Immature natural killer cell (primary cell): Measurements from ENCODE around the gene YTHDF1. TPM values are rescaled to one million over a fixed set of nuclear protein-coding genes. Genes with fewer than 3 reads are reported as not detected.

Experiments
- DNase-seq, 3 donors: peaks; one replicate each; pipeline ENCODE4 v3.0.0; 2022; ENCODE audit warnings: mixed read lengths in 1 of 3
- H3K27ac Mint-ChIP-seq, 6 donors: one replicate each; pipeline ENCODE4 v1.8.0; 2020; ENCODE audit warnings: mixed read lengths in 6 of 6, mild to moderate bottlenecking in 5 of 6, inconsistent platforms in 4 of 6, moderate library complexity in 3 of 6
- H3K27me3 Mint-ChIP-seq, 3 donors: one replicate each; pipeline ENCODE4 v1.8.0; 2020 to 2021; ENCODE audit warnings: low read depth in 3 of 3, mild to moderate bottlenecking in 3 of 3, mixed read lengths in 3 of 3, moderate library complexity in 3 of 3, inconsistent platforms in 1 of 3
- H3K36me3 Mint-ChIP-seq, 3 donors: one replicate each; pipeline ENCODE4 v1.8.0; 2020; ENCODE audit warnings: mixed read lengths in 3 of 3, inconsistent platforms in 2 of 3, mild to moderate bottlenecking in 2 of 3
- H3K4me1 Mint-ChIP-seq, 2 donors: one replicate each; pipeline ENCODE4 v1.8.0; 2020; ENCODE audit warnings: inconsistent platforms in 2 of 2, mild to moderate bottlenecking in 2 of 2, mixed read lengths in 2 of 2, moderate library complexity in 1 of 2
- H3K4me3 Mint-ChIP-seq, 5 donors: one replicate each; pipeline ENCODE4 v1.8.0; 2020; ENCODE audit warnings: mild to moderate bottlenecking in 5 of 5, mixed read lengths in 5 of 5, inconsistent platforms in 3 of 5, moderate library complexity in 3 of 5
- H3K9me3 Mint-ChIP-seq, 6 donors: one replicate each; pipeline ENCODE4 v1.8.0; 2020; ENCODE audit warnings: mild to moderate bottlenecking in 6 of 6, mixed read lengths in 6 of 6, inconsistent platforms in 4 of 6, moderate library complexity in 3 of 6
- polyA plus RNA-seq, 3 donors: library from polyadenylated mRNA; unstranded; fragments of 300-500 nt; fragmentation: Illumina TruSeq; gene quantifications; one replicate each; pipeline ENCODE4 v1.2.3, GENCODE V29; 2021

The YTHDF1 gene
- polyA plus RNA-seq, 3 donors from 2014 or later: 22.6 to 30.7 (median 24.1) TPM

- H3K36me3 Mint-ChIP-seq: no peaks in the 10 kb centered on the region
- H3K4me1 Mint-ChIP-seq: peaks cover 0 to 12% of the 10 kb centered on the region in 2 donors
- peaks cover 9 to 14% (median 11%) of the 10 kb centered on the region in 3 donors for H3K27me3 Mint-ChIP-seq
- peak overlapping the region in 2 of 5 donors; percentile 51 to 69 for H3K4me3 Mint-ChIP-seq
- H3K27ac Mint-ChIP-seq: no peak overlapping the region
- DNase-seq: no peak
- H3K9me3 Mint-ChIP-seq: no peaks in the 10 kb centered on the region
Measured at GRCh38 chr20:63177785-63178445, 38.0 kb downstream of the YTHDF1 start.

- H3K27ac Mint-ChIP-seq: no peak overlapping the region
- H3K27me3 Mint-ChIP-seq: peaks cover 9 to 14% (median 11%) of the 10 kb centered on the region in 3 donors
- no peaks in the 10 kb centered on the region for H3K9me3 Mint-ChIP-seq
- H3K36me3 Mint-ChIP-seq: no peaks in the 10 kb centered on the region
- H3K4me1 Mint-ChIP-seq: peaks cover 0 to 12% of the 10 kb centered on the region in 2 donors
- no peak for DNase-seq
- peak overlapping the region in 2 of 5 donors; percentile 29 to 40 for H3K4me3 Mint-ChIP-seq
Measured at GRCh38 chr20:63177134-63177784, 38.7 kb downstream of the YTHDF1 start.

- no peak overlapping the region for H3K27ac Mint-ChIP-seq
- no peaks in the 10 kb centered on the region for H3K36me3 Mint-ChIP-seq
- DNase-seq: no peak
- H3K4me1 Mint-ChIP-seq: peaks cover 0 to 12% of the 10 kb centered on the region in 2 donors
- peak overlapping the region; percentile 30 to 73 (median 48) for H3K4me3 Mint-ChIP-seq
- H3K27me3 Mint-ChIP-seq: peaks cover 9 to 17% (median 11%) of the 10 kb centered on the region in 3 donors
- no peaks in the 10 kb centered on the region for H3K9me3 Mint-ChIP-seq
Measured at GRCh38 chr20:63176427-63177133, 39.4 kb downstream of the YTHDF1 start.

GRCh38 chr20:63176034-63176426 lies 39.9 kb downstream of the YTHDF1 start:
- H3K9me3 Mint-ChIP-seq: no peaks in the 10 kb centered on the region
- peaks cover 9 to 18% (median 12%) of the 10 kb centered on the region in 3 donors for H3K27me3 Mint-ChIP-seq
- no peaks in the 10 kb centered on the region for H3K36me3 Mint-ChIP-seq
- no peak for DNase-seq
- H3K4me3 Mint-ChIP-seq: peak overlapping the region; percentile 30 to 73 (median 48)
- no peak overlapping the region for H3K27ac Mint-ChIP-seq
- H3K4me1 Mint-ChIP-seq: peaks cover 0 to 12% of the 10 kb centered on the region in 2 donors

GRCh38 chr20:63175038-63175895 lies 40.7 kb downstream of the YTHDF1 start:
- Mint-ChIP-seq H3K36me3 (no peaks in the 10 kb centered on the region), H3K4me3 (no peak overlapping the region), H3K27me3 (peaks cover 9 to 14% (median 13%) of the 10 kb centered on the region in 3 donors), H3K9me3 (no peaks in the 10 kb centered on the region), H3K4me1 (peaks cover 0 to 12% of the 10 kb centered on the region in 2 donors), H3K27ac (no peak overlapping the region)
- DNase-seq: no peak

- no peaks in the 10 kb centered on the region for H3K9me3 Mint-ChIP-seq
- no peak overlapping the region for H3K27ac Mint-ChIP-seq
- no peaks in the 10 kb centered on the region for H3K36me3 Mint-ChIP-seq
- peaks cover 7 to 15% (median 8%) of the 10 kb centered on the region in 3 donors for H3K27me3 Mint-ChIP-seq
- no peak for DNase-seq
- H3K4me1 Mint-ChIP-seq: peaks cover 0 to 9% of the 10 kb centered on the region in 2 donors
- H3K4me3 Mint-ChIP-seq: no peak overlapping the region
Measured at GRCh38 chr20:63174309-63175037, 41.5 kb downstream of the YTHDF1 start.

GRCh38 chr20:63173552-63174191 lies 42.3 kb downstream of the YTHDF1 start:
- Mint-ChIP-seq H3K4me3 (no peak overlapping the region), H3K4me1 (peaks cover 0 to 7% of the 10 kb centered on the region in 2 donors), H3K36me3 (no peaks in the 10 kb centered on the region), H3K9me3 (no peaks in the 10 kb centered on the region), H3K27ac (no peak overlapping the region), H3K27me3 (peaks cover 3 to 15% (median 8%) of the 10 kb centered on the region in 3 donors)
- no peak for DNase-seq

- peaks cover 3 to 15% (median 6%) of the 10 kb centered on the region in 3 donors for H3K27me3 Mint-ChIP-seq
- no peaks in the 10 kb centered on the region for H3K36me3 Mint-ChIP-seq
- no peak overlapping the region for H3K27ac Mint-ChIP-seq
- DNase-seq: no peak
- H3K4me1 Mint-ChIP-seq: peaks cover 0 to 6% of the 10 kb centered on the region in 2 donors
- H3K9me3 Mint-ChIP-seq: no peaks in the 10 kb centered on the region
- H3K4me3 Mint-ChIP-seq: no peak overlapping the region
Measured at GRCh38 chr20:63172726-63173125, 43.2 kb downstream of the YTHDF1 start.

GRCh38 chr20:63171991-63172390 lies 43.9 kb downstream of the YTHDF1 start:
- Mint-ChIP-seq H3K36me3 (no peaks in the 10 kb centered on the region), H3K27ac (no peak overlapping the region), H3K4me1 (peaks cover 0 to 6% of the 10 kb centered on the region in 2 donors), H3K4me3 (no peak overlapping the region), H3K27me3 (peaks cover 3 to 15% (median 6%) of the 10 kb centered on the region in 3 donors), H3K9me3 (no peaks in the 10 kb centered on the region)
- DNase-seq: no peak

GRCh38 chr20:63169681-63170080 lies 46.2 kb downstream of the YTHDF1 start:
- no peaks in the 10 kb centered on the region for H3K9me3 Mint-ChIP-seq
- no peak overlapping the region for H3K4me3 Mint-ChIP-seq
- H3K36me3 Mint-ChIP-seq: no peaks in the 10 kb centered on the region
- no peak overlapping the region for H3K27ac Mint-ChIP-seq
- H3K4me1 Mint-ChIP-seq: no peaks in the 10 kb centered on the region
- H3K27me3 Mint-ChIP-seq: peaks cover 3 to 14% (median 4%) of the 10 kb centered on the region in 3 donors
- DNase-seq: no peak

- no peaks in the 10 kb centered on the region for H3K9me3 Mint-ChIP-seq
- H3K4me3 Mint-ChIP-seq: no peak overlapping the region
- H3K4me1 Mint-ChIP-seq: no peaks in the 10 kb centered on the region
- DNase-seq: no peak
- peaks cover 4 to 13% (median 6%) of the 10 kb centered on the region in 3 donors for H3K27me3 Mint-ChIP-seq
- no peak overlapping the region for H3K27ac Mint-ChIP-seq
- no peaks in the 10 kb centered on the region for H3K36me3 Mint-ChIP-seq
Measured at GRCh38 chr20:63168861-63169260, 47.1 kb downstream of the YTHDF1 start.

- H3K4me3 Mint-ChIP-seq: no peak overlapping the region
Measured at GRCh38 chr20:63167918-63168520, 47.9 kb downstream of the YTHDF1 start.

More at GRCh38 chr20:63167918-63168520, 47.9 kb downstream of the YTHDF1 start:
- no peaks in the 10 kb centered on the region for H3K9me3 Mint-ChIP-seq
- no peaks in the 10 kb centered on the region for H3K36me3 Mint-ChIP-seq
- H3K27me3 Mint-ChIP-seq: peaks cover 4 to 13% (median 8%) of the 10 kb centered on the region in 3 donors
- no peak for DNase-seq
- H3K4me1 Mint-ChIP-seq: no peaks in the 10 kb centered on the region
- no peak overlapping the region for H3K27ac Mint-ChIP-seq
